DMS114 treated with DMSO at 0.1 percent for 48 hours (cell line): ENCODE results near the gene MOB1B.

Experiments
- DNase-seq: peaks from one replicate; lab custom pipeline; 2025; ENCODE audit not compliant: unreplicated experiment; lab: John Stamatoyannopoulos, UW

Gene MOB1B

DNA sequence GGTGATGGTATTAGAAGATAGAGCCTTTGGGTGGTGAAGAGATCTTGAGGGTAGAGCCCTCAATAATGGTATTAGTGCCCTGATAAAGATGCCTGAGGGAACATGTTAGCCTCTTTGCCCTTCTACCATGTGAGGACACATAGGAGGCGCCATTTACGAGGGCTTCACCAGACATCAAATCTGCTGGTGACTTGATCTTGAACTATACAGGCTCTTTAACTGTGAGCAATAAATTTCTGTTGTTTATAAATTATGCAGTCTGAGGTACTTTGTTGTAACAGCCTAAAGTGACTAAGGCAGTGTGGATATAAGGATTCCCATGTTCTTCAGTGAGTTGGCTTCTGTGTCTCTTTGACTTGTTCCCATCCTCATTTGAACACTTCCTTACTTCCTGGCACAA is 11.8 kb downstream of the MOB1B start:
- no peak for DNase-seq

DNA sequence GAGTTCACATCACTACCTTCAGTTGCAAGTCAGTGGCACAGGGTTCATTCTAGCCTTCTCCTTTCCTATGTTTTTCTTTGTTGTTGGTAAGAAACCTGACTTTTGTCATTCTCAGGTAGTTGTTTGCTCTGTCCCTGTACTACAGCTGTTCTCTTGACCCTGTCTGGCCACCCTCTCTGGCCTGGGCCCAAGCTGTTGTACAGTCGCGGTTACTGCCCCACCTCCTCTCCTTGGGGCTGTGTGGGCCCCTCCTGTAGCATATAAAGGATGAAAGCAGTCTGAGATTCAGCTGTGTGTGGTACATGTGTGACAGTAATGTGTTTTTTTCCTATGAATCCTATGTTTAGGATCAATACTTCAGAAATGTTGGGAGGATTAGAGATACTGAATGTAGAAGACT is 12.5 kb downstream of the MOB1B start:
- DNase-seq: no peak

DNA sequence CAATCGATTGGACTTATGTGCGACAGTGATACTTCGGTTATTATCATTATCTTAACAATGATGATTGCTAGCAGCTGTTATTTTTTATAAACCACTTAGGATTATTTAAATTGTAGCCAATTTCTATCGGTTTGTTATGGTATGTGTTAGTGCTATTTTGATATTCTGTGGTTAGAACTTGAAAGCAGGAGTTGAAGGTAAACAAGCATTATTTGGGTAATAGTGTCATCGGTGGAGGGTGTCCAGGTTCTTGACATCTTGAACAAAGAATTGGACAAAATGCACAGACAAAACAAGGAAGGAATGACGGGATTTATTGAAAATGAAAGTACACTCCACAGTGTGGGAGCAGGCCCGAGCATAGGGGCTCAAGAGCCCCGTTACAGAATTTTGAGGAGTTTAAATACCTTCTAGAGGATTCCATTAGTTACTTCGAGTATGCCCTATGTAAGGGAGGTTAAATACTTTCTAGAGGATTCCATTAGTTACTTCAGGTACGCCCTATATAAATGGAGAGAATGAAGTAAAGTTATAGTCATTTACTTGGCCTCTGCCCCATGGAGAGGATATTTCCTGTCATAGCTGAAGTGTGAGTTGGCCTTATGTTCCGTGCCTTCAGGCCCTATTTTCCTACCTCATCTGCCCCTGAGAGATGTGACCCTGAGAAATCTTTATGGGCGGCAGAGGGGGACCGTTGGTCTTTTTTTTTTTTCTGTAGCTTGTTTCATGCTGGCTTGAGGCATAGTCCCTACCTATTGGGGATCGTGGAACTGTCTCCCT is 13.1 kb downstream of the MOB1B start:
- no peak for DNase-seq

DNA sequence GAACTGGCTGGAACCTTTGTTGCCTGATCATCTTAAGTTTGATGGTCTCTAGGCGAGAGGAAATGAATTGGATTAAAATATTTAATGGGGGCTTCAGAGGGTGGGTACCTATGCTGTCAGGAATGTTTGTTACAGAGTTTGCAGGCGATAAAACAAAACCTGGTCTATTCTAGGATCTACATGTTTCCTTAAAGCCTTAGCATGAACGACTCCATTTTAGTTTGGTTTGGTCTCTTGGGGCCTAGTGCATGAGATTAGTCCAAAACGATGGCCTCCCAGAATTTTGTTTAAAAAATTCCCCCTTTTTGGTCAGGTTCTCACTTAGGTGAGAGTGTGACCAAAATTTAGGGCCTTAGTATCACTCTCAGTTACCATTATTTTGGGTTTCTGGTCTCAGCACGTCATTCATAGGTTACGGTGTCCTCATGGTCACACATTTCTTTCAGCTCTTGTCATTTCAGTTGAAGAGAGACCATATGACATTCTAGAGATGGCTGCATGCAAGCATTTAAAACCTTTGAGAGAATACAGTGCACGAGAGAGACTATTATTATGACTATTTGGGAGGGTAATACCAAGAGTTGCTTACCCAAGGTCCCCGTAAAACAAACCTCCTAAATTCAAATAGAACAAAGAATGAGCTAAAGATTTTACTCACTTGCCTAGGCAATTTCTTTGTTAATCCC is 13.8 kb downstream of the MOB1B start:
- no peak for DNase-seq

DNA sequence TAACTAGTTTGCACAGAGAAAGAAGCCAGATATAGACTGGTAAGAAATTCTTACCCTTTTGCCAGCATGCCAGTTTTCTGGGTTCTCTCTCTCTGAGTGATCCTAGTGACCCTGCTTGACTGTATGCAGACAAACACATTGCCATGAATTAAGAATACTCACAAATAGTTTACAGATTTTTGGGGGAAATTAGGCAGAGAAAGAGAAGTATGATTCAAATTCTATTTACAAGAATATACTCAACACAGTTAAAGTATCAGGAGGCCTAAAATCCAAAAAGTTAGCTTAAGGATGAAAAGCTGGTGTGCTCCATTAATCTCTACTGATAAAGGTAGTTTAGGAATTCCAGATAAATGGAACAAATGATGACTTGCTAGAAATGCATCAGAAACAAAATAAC is 18.4 kb downstream of the MOB1B start:
- DNase-seq: no peak

DNA sequence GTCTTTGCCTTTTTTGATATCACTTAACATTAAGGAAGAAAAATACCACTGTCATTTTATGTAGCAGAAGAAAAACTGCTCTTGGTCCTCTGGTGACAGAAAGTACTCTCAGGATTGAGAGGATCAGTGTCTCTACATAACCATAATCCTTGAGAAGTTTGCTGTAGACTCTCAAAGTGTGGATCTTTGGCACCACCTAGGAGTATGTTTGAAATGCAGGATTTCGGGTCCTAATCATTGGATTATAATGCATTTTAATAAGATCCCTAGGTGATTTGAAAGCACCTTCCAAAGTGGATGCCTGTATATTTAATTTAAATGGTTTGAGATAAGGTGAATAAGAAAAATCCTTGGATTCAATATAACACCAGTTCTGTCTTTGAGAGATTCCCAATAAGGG is 23.2 kb downstream of the MOB1B start:
- no peak for DNase-seq

DNA sequence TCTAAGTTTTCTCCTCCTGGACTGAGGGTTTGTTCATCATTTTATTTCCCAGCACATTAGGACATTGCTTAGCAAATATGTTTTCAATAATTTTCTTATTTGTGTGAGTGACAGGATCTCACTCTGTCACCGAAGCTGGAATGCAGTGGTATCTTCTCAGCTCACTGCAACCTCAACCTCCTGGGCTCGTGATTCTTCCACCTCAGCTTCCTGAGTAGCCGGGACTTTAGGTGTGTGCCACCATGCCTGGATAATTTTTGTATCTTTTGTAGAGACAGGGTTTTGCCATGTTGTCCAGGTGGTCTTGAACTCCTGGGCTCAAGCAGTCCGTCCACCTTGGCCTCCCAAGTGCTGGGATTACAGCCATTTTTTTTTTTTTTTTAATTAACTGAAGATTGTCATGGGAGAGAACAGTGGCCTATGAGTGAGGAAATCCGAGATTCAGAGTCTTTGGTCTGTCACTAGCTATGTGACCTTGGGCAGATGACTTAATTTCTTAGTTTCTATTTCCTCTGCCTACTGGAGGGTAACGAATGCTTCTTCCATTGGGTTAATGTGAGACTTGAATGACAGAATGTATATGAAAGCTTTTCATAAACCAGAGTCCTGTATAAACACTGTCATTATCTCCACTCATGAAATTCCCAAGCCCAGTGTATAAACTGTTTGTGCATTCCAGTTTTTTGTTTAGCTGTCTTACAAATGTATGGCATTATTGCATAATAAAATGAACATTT is 23.9 kb downstream of the MOB1B start:
- DNase-seq: no peak

DNA sequence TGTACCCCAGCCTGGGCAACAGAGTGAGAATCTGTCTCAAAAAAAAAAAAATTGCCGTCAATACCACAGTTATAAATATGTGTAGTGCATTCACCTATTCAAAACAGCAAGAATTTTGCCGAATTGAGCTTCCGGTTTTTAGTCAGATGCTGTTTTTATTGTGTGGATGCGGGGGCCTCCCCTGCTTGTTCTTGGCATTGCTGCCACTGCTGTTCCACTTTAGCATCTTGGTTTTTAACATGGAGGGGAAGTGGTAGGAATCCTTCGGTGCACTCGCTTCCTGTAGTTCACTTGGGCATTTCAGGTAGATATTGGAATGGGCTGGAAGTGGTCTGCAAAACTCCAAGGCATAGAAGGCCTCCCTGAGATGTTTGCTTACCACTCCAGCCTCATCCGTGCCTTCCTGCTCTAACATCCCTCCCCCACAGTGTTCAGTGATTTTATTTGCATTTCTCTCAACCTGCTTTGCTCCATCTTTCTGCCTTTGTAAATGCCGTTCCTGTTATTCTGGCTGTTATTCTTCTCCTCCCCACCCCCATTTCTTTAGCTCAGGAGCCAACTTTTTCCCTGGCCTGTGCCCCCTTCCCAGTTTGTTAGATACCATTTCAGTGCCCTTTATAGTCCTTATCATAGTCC is 25.5 kb downstream of the MOB1B start:
- DNase-seq: no peak

DNA sequence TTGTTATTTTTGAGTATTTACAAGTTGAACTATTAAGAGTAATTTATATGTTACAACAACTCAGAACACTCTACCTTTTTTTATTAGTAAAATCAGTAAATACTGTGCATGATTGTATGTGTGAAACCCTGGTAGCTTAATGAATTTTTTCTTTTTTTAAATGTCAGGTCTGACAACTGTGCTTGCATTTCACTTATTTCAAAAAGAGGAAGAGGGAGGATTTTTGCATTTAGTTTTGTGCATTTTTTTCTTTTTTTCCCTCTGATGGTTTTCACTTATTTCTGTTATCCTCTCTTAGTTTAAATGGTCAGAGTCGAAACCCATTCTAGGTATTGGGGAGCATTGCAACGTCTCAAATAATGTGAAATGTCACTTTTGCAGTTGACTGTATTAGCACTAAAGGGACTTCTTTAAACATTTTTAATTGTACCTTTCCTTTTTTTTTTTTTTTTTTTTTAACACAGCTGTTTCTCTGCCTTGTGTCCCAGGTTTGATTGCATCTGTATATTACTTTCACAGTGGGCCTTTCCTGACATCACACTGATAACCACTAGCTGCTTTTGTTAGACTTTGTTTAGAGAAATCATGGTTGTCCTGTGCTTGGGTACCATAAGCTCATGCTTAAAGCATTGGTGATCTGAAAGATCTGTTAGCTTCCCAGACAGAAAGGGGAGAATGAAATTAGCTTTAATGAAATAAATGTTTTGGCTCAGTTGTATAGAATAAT is 28.5 kb downstream of the MOB1B start:
- DNase-seq: no peak

DNA sequence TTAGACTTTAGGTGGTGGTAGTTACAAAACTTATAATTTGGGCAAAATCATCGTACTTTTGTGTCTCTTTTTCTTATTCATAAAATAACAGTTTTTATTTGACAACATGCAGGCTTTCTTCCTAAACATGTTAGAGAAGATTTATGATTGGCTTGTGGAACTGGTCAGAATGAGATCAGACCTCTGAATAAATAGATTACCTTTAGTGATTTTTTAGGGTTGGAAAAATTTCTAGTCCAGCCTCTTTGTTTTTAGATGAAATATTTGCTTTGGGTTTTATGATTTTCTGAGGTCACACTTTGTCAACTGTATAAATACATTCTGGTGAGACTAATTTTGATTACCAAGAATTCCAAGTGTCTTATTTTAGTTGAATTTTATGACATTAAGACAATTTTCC is 29.2 kb downstream of the MOB1B start:
- DNase-seq: no peak

DNA sequence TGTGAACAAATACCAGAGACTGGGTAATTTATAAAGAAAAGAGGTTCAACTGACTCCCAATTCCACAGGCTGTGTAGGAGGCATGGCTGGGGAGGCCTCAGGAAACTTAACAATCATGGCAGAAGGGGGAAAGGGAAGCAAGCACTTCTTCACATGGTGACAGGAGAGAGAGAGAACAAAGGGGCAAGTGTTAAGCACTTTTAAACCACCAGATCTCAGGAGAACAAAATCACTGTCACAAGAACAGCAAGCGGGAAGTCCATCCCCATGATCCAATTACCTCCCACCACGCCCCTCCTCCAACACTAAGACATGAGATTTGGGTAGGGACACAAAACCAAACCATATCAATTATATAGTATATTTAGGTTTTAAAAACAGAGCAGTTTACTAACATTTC is 30.8 kb downstream of the MOB1B start:
- no peak for DNase-seq

DNA sequence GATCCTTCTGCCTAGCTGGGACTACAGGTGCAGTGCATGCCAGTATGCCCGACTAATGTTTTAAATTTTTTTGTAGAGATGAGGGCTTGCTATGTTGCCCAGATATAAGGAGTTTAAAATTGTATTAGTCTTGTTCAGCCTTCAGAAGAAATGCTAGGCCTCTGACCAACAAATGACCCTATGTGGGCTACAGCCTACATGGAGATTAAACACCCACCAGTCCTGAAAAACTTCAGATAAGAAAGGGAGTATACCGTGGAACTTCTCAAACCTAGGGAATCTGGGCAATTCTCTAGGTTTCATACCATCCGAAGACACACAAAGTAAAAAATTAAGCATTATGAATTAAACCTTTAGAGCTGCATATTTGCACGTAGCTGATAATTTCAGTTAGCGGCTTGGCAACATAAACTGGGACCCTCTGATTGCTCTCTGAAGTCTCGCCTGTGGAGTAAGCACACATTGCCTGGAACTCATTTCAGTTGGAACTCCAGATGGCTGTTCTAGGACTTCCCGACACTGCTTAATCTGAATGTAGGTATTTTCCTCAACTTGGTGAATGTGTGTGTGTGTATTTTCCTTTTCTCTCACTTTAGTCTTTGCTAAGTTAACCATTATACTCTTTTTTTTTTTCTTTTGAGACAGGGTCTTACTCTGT is 33.0 kb downstream of the MOB1B start:
- DNase-seq: no peak

DNA sequence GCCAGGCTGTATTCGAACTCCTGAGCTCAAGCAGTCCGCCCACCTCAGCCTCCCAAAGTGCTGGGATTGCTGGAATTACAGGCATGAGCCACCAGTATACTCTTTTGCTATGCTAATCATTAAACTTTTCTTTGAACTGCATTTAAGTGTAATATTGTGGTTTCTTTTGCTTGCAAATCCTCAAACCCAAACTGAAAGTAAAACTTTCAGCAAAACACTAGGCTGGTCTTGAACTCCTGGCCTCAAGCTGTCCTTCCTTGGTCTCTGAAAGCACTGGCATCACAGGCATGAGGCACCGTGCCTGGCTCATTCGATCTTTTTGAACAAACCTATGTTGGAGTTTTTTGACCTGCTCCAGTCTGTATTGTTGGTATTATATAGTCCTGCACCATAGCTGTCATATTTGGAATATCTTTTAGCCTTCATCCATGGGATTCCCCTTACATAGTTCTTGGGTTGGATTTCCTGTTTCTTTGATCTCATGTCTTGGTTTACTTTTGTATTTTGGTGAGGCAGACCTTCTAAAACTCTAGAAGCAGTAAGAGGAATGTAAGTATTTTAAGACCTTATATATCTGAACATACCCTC is 34.1 kb downstream of the MOB1B start:
- no peak for DNase-seq

DNA sequence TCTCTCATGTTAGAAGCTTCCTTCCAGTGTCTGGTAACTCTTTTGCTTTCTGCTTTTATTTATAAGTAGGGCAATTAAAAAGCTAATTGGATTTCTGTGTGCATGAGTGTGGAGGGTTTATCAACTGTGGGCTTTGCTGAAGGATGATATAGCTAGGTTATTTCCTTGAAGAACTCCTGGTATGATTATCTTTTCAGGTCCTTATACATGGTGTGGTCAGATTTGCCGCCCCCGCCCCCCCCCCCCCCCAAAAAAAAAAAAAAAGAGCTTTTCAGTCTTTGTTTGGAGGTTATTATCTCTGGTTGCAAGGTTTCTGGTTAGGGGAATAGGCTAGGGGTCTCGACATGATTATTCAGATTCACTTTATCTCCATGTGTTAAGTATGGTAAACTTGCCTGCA is 35.9 kb downstream of the MOB1B start:
- DNase-seq: no peak

DNA sequence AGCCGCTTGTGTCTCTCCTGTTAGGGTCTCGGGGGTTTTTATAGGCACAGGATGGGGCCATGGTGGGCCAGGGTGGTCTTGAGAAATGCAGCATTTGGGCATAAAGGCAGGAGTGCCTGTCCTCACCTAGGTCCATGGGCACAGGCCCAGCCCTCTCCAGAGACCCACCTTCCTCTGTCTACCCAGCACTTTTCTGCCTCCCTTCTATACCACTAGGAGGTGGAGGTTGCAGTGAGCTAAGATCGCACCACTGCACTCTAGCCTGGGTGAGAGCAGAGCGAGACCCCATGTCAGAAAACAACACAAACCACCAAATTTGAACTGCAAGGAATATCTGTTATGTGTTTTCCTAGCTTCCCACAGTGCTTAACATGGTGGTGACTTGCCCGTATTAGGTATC is 38.0 kb downstream of the MOB1B start:
- no peak for DNase-seq

DNA sequence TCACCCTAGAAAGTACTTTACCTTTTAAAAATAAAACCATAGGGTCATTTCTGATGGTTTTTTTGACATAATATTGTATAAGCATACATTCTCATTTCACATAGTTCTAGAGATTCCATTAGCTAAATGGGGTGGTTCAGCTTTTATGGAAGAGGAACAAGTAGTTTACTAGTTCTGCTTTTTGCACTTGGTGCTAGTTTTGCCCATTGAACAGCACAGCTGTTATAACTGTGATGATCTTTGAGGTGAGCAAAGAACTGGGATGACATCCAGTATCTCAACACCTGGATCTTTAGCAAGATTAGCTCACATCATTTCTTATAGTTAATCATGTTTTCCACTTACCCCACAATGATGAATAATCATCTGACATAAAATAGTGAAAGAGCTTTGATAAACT is 40.9 kb downstream of the MOB1B start:
- no peak for DNase-seq

DNA sequence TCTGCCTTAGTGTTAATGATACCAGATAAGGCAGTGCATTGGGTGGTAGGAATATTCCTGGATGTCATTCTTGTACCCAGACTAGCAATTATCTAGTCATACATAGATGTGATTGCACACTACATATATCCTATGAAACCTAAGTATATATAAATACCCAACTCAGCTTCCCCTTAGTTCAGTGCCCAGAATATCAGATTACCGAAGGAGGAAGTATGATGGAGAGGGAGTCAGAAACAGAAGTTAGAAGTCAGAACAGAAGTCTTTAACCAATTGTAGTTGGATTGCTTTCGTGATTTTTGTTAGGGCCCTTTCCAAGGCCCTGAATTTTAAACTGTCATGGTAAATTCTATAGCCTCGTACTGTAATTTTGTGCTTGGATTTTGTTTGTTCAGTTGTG is 42.9 kb downstream of the MOB1B start:
- no peak for DNase-seq

DNA sequence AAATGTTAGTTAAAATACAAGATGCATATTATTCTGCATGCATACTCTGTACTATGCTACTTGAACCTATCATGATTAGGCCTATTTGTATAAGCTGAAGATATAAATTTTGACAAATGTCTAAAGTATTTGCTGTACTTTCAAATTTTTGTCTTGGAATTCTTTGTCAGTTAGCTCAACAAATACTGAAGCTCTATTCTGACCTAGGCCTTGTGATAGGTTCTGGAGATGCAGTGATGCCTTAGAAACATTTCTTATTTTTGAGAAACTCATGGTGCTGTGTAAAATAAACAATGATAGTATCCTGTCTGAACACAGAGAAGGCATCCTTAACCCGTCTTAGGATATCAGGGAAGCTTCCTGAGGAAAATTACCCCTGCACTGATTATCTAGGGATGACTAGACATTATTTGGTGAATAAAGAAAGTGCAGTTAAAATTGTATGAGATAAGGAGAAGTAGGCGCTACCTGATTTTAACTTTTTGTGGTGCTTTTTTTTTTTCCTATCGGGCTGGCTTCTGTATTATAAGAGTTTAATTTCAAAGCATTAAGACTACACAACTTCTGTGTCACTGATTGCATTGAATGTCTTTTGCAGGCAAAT is 43.4 kb downstream of the MOB1B start:
- DNase-seq: no peak

DNA sequence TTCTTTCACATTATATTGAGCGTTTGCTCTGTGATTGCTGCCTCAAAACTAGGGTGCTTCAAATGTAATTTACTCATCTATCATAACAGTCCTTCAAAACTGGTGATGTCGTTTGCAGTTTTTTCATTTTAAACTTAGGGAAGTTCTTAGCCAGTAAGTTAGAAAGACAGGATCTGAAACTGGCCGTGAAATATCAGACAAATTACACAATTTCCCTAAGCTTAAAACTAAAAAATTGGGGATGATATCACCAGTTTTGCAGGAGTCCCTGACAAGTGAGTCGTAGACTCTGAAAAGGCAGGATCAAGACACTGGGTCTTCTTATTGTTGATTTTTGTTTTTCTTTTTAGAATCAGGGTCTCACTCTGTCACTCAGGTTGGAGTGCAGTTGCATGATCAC is 44.8 kb downstream of the MOB1B start:
- no peak for DNase-seq
